Astrocyte of the cerebellum (primary cell): Measurements from ENCODE around the gene TRPT1.

Source experiments
- DNase-seq: peaks from one replicate; pipeline ENCODE4 v3.0.0-alpha.2; 2011; ENCODE audit warnings: low read depth
- H3K4me3 ChIP-seq: 2 replicates; pipeline ENCODE4 v1.5.1; 2011; ENCODE audit warnings: mild to moderate bottlenecking, low read depth, low read length, moderate library complexity
- in situ Hi-C: cut with HindIII; loops from 2 replicates; pipeline ENCODE4 v1.10.0; 2017; ENCODE audit warnings: low sequenced_read_pairs
- TF ChIP-seq, protein P1 (sequence below): IDR thresholded peaks from 2 replicates; pipeline ENCODE4 v1.5.1; 2012; ENCODE audit warnings: low read length, low read depth, moderate library complexity, mild to moderate bottlenecking; ENCODE audit errors: missing control alignments

TRPT1 gene

DNA sequence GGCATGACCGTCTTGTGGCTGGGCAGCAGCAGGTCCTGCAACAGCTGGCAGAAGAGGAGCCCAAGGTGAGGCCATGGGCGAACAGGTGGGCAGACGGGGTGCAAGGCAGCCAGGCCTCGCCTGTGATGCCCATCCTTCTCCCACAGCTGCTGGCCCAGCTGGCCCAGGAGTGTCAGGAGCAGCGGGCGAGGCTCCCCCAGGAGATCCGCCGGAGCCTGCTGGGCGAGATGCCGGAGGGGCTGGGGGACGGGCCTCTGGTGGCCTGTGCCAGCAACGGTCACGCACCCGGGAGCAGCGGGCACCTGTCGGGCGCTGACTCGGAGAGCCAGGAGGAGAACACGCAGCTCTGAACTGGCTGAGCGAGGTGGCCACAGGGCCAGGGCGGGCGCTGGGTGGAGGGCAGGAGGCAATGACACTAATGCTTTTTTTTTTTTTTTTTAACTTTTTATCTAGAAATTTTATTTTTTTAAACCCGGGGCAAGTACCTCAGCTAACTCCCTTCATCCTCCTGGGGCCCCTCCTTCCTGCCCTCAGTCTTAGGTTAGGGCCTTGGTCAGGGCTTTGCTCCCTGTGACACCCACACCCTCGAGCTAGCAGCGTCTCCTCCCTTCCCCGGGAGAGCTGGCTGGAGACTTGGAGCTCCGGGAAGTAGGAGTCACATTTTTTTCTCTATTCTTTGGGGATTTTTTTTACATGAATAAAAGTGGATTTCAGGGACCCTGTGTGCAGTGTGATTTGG is 41.4 kb upstream of the TRPT1 start:
- H3K4me3 ChIP-seq, result no peak overlapping the region
- TF ChIP-seq, protein P1, sequence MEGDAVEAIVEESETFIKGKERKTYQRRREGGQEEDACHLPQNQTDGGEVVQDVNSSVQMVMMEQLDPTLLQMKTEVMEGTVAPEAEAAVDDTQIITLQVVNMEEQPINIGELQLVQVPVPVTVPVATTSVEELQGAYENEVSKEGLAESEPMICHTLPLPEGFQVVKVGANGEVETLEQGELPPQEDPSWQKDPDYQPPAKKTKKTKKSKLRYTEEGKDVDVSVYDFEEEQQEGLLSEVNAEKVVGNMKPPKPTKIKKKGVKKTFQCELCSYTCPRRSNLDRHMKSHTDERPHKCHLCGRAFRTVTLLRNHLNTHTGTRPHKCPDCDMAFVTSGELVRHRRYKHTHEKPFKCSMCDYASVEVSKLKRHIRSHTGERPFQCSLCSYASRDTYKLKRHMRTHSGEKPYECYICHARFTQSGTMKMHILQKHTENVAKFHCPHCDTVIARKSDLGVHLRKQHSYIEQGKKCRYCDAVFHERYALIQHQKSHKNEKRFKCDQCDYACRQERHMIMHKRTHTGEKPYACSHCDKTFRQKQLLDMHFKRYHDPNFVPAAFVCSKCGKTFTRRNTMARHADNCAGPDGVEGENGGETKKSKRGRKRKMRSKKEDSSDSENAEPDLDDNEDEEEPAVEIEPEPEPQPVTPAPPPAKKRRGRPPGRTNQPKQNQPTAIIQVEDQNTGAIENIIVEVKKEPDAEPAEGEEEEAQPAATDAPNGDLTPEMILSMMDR, result no peak
- no peak for DNase-seq
- in situ Hi-C loops, result loop anchor here (10.0 kb wide), 1 partner anchor 57 kb away; no protein-coding TSS in a partner anchor

DNA sequence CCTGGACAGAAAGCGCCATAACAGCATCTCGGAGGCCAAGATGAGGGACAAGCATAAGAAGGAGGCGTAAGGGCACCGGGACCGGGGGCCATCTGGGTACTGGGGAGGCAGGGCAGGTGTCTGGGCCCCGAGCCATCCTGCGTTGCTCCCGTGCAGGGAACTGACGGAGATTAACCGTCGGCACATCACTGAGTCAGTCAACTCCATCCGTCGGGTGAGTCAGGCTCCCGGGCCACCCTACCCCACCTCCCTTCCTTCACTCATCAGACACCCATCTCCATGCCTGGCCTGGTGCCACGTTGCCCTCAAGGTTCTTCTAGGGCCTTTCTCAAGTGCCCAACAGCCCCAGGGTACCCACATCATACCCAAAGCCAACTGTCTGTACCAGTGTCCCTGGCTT is 40.4 kb upstream of the TRPT1 start:
- in situ Hi-C loops, result loop anchor here (10.0 kb wide), 1 partner anchor 58 kb away; no protein-coding TSS in a partner anchor
- no peak for DNase-seq
- no peak overlapping the region for H3K4me3 ChIP-seq
- TF ChIP-seq, protein P1, result no peak

DNA sequence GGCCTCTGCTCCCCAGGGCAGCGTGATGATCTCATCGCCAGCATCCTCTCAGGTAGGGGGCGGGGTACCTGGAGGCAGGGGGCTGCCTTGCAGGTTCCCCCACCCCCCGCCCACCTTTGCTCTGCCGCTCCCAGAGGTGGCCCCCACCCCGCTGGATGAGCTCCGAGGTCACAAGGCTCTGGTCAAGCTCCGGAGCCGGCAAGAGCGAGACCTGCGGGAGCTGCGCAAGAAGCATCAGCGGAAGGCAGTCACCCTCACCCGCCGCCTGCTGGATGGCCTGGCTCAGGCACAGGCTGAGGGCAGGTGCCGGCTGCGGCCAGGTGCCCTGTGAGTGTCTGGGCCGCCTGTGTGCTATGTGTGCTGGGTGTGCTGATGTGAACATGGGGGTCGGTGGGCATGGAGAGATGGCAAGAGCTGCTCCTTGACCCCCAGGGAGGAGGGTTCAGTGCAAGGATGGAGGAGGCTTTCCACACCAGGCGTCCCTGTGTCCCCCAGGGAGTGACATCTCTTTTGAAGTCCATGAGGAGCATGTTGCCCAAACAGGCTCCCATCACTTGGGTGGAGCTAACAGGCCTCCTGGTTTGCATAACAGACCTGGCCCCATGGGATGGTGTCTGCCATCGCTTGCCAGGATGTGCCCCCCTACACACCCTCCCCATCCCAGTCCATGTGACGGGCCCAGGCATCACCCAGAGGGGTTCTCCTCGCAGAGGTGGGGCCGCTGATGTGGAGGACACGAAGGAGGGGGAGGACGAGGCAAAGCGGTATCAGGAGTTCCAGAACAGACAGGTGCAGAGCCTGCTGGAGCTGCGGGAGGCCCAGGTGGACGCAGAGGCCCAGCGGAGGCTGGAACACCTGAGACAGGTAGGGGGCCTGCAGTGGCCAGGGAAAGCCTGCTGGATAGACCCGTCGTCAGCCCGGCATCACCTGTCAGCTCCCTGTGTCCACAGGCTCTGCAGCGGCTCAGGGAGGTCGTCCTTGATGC is 39.5 kb upstream of the TRPT1 start:
- no peak for DNase-seq
- in situ Hi-C loops, result loop anchor here (10.0 kb wide), 1 partner anchor 59 kb away; no protein-coding TSS in a partner anchor
- H3K4me3 ChIP-seq, result no peak overlapping the region
- TF ChIP-seq, protein P1, result no peak

DNA sequence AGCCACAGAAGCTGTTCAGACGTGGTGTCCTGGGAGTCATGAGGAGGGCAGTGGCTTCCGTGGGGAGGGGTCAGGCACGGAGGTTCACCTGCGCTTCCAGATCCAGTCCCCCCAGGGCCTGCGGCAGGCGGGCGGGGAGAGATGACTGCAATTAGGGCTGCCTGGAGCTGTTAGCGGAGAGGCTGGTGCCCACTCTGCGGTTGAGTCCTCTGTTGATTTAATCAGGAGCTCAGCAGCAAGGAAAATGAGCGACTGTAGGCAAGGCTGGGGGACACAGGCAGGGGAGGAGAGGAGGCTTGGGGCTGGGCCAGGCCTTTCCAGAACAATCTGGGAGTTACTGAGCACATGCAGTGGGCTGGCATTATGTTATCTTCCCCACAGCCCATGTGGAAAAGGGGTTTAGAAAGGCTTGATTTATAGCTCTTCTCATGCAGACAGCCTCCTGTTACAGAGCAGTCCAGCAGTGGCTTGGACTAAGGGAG is 38.4 kb upstream of the TRPT1 start:
- in situ Hi-C loops, result loop anchor here (10.0 kb wide), 1 partner anchor 60 kb away; no protein-coding TSS in a partner anchor
- no peak for DNase-seq
- TF ChIP-seq, protein P1, result no peak
- no peak overlapping the region for H3K4me3 ChIP-seq

DNA sequence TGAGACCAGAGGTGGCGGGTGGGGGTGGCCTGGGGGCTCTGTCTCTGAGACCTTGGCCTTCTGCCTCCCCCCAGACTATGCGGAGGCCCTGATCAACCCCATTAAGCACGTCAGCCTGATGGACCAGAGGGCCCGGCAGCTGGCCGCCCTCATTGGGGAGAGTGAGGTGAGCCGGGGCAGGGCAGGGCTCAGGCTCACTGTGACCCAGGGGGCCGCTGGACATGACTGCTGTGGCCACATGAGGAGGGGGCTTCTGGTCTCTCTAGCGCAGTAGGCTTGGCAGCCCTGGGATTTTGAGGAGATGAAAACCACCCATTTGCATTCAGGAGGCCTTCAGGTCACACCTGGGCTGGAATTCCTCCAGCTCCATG is 37.9 kb upstream of the TRPT1 start:
- TF ChIP-seq, protein P1, result no peak
- DNase-seq, result no peak
- H3K4me3 ChIP-seq, result no peak overlapping the region
- in situ Hi-C loops, result loop anchor here (10.0 kb wide), 1 partner anchor 61 kb away; no protein-coding TSS in a partner anchor
